NCI-H1417 (cell line): Measurements from ENCODE around the gene PDE4C.

Experiments used
- DNase-seq, 3 experiments: peaks; one replicate each; lab custom pipeline; 2025; lab: John Stamatoyannopoulos, UW

The PDE4C gene

GRCh38 chr19:18254546-18255503 is 28.6 kb upstream of the PDE4C start:
- DNase-seq: peak; percentile 26 to 71 (median 58)

DNA sequence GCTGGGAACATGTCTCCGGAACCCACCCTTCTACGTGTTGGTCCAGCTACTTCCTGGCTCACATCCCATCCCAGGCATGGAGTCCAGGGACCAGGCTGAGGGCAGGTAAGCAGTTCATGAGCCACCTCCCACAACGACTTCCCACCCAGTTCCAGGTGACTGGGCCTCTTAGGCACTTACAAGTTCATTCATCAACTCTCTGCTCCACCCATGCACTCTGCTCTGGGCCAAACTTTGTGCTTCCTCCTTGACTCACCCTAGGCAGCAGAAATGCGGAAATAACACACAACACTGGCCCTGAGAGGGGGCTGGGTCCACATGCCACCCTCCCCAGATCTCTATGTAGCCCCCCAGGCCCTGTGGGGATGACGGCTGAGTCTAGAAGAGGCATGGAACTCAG is 27.5 kb upstream of the PDE4C start:
- no peak for DNase-seq

GRCh38 chr19:18253130-18253529 is 26.9 kb upstream of the PDE4C start:
- no peak for DNase-seq

DNA sequence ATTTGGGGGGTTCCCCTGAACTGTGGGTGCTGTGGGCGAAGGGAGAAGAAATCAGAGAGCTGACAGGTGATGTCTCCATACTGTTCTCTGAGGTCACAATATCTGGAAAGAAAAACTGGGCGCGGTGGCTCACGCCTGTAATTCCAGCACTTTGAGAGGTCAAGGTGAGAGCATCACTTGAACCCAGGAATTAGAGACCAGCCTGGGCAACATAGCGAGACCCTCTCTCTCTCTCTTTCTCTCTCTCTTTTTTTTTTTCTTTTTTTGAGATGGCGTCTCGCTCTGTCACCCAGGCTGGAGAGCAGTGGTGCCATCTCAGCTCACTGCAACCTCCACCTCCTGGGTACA is 26.1 kb upstream of the PDE4C start:
- DNase-seq: no peak

DNA sequence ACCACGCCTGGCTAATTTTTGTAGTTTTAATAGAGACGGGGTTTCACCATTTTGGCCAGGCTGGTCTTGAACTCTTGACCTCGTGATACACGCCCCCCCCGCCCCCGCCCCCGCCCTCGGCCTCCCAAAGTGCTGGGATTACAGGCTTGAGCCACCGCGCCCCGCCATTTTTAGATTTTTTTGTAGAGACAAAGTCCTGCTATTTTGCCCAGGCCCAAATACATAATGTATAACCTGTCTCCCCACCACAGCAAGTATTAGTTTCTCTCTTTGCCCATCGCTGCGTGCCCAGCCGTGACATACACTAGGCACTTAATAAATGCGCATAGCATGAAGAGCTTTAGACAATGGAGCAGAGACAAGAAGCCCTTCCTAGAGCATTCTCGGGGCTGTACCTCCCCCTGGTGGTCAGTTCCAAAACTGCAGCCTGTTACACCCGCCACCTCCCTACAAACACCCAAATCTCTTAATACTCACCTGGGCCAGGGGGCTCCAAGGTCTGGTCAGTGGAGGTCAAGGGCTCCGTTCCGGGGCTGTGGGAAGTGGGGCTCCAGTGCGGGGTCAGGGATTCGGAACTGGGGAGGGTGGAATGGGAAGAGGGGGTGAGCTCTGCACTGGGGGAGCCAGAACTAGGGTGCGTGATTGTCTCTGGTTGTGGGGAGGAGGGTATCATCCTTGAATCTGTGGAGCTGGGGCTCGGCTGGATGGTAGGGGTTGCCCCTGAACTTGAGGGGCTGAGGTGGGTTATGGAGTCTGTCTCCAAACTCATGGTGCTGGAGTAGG is 25.5 kb upstream of the PDE4C start:
- peak; percentile 45 to 84 (median 72) for DNase-seq

DNA sequence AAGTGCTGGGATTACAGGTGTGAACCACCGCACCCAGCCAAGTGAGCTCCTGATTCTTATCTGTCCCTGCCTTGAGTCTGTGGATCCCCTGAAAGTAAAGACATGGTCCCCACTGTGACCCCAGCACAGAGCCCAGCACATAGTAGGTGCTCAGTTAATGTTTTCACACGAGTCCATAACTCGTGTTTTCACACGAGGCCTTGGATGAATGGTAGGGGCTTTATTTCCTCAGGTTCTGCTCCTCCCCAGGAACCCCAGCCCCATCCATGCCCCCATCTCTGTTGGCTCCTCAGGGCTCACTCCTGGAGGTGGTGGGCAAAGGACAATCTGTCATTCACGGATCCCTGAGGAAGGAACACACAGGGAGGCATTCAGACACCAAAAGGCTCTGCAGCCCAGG is 23.6 kb upstream of the PDE4C start:
- no peak for DNase-seq

- DNase-seq: no peak
Measured at GRCh38 chr19:18245297-18245696, 19.1 kb upstream of the PDE4C start.

GRCh38 chr19:18239303-18239702 is 13.1 kb upstream of the PDE4C start:
- DNase-seq: no peak

DNA sequence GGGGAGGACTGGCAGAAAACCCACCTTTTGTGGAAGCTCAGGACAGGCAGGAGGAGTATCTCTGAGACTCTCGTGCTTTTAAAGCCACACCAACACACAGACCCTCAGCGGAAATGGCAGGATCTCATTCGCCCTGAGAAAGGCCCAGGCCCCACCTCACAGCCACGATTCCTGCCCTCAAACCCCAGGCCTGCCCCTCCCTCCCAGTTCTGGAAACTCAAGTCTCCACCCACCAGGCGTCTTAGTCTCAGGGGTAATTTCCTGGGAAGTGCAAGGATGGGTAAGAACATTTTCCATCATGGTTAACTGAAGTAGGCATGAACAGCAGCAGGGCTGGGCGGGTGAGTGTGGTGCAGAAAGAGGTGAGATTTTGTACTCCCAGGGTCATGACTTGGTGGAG is 8.0 kb upstream of the PDE4C start:
- no peak for DNase-seq

GRCh38 chr19:18233224-18233825 is 7.1 kb upstream of the PDE4C start:
- peak in 2 of 3 experiments; percentile 68 to 79 for DNase-seq

- peak; percentile 6 to 80 (median 68) for DNase-seq
Measured at GRCh38 chr19:18232540-18233223, 6.4 kb upstream of the PDE4C start.

- no peak for DNase-seq
Measured at GRCh38 chr19:18231775-18232174, 5.5 kb upstream of the PDE4C start.

GRCh38 chr19:18230941-18231734 is 4.9 kb upstream of the PDE4C start:
- DNase-seq: no peak

- no peak for DNase-seq
Measured at GRCh38 chr19:18229915-18230314, 3.7 kb upstream of the PDE4C start.

- no peak for DNase-seq
Measured at GRCh38 chr19:18229474-18229873, 3.2 kb upstream of the PDE4C start.

GRCh38 chr19:18227781-18228271 is 1.6 kb upstream of the PDE4C start:
- DNase-seq: no peak

GRCh38 chr19:18226956-18227780 is 930 bp upstream of the PDE4C start:
- no peak for DNase-seq

GRCh38 chr19:18225355-18225701 is 910 bp downstream of the PDE4C start:
- DNase-seq: no peak

GRCh38 chr19:18224525-18225354 is 1.5 kb downstream of the PDE4C start:
- peak; percentile 88 to 98 (median 95) for DNase-seq
